T-helper 22 cell (primary cell): ENCODE measurements around the gene KIF19.

ENCODE experiments used
- DNase-seq: peaks from one replicate; pipeline ENCODE4 v3.0.0-alpha.2; 2020; ENCODE audit warnings: low read depth

The KIF19 gene

DNA sequence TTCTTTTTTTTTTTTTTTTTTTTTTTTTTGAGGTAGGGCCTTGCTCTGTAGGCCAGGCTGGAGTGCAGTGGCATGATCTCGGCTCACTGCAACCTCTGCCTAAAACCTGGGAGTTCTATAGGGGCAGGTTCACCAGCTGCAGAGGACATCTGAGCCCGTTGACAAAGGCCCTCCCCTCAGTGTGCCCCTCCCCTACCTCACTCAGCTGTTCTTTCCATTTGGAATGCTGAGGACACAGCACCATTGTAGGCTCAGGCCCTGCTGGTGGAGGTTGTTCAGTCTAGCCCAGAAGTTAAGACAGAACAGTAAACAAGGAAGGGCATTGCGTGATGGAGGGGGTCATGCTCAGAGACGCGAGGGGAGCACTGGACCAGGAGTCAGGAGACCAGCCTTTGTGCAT is 21.8 kb upstream of the KIF19 start:
- DNase-seq: no peak

DNA sequence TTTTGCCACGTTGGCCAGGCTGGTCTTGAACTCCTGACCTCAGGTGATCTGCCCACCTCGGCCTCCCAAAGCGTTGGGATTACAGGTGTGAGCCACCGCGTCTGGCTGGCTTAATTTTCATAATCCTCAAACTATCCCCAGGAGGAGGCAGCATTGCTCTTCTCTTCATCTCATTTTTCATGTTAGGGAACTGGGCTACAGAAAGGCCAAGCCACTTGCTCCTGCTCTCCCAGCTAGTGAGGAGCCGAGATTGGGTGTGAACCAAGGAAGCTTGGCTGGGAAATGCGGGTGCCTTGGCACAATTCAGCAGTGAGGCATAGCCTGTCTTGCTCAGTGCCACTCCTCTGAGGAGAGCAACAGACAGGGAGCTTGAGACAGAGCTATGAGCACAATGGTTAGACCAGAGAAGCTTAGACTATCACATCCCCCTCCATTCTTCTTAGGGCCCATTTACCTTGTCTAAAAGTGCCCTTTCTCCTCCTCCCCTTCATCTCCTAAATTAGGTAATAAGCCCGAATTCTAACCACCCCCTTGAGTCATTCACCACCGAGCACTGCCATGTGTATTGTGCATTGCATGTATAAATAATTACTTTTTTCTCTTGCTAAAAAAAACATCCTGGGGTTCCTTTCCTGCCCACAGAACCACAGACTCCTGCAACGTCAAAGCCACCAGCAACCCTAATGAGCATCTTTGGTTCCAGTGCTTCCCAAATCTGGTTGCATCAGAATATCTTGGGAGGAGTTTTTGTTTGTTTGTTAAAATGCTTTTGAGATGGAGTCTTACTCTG is 20.0 kb upstream of the KIF19 start:
- DNase-seq: no peak

DNA sequence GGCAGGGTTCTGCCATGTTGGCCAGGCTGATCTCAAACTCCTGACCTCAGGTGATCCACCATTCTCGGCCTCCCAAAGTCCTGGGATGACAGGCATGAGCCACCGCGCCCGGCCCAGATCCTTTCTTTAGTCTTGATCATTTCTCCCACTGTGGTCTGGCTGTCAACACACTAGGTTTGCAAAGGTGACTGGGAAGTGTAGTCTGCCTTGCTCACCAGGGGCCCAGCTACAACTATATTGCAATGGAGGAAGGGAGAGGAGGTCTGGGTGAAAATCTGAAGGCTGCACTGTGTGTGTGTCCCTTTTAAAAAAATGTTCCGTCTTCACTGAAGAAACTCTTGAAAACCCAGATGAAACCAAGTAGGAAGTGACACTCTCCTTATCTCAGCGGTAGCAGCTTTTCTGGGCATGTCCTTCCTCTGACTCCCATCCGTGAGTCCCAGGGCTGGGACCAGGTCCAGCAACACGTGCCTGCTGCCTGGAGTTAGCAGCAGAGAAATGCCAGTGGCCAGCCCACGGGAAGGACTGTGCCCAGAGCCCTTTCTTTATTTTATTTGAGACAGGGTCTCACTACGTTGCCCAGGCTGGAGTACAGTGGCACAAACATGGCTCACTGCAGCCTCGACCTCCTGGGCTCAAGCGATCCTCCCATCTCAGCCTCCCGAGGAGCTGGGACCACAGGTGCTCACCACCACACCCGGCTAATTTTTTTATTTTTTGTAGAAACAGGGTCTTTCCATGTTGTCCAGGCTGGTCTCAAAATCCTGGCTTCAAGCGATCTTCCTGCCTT is 17.8 kb upstream of the KIF19 start:
- DNase-seq: no peak

DNA sequence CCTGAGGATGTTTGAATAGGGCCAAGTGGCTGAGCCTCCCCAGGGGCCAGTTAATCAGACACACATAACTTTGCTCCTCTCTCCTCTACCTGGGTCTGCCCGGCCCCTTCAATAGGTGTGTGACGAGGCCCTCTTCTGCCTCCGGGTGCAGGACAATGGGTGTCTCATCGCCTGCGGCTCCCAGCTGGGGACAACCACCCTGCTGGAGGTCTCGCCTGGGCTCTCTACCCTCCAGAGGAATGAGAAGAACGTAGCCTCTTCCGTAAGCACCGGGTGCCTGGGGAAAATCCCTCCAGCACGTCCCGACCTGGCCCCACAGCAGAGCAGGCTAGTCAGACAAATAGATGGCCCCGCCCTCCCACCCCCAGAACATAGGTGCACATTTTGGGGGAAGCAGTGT is 16.1 kb upstream of the KIF19 start:
- DNase-seq: no peak

DNA sequence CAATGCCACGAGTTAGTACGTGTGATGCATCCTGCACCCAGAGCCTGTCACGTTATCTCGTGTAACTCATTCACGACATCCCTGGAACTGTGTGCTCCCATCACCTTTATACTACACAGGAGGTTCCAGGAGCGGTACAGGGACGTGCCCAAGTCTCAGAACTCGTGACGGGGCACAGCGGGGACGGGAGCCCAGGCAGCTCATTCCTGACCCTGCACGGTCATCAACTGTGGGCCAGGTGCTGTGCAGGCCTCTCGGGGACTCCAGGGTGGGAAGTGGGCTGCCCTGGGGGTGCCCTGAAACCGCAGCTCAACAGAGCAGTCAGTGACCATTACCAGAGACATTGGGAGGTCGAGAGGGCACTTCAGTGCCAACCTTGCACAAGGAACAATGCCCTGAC is 11.1 kb upstream of the KIF19 start:
- DNase-seq: no peak

DNA sequence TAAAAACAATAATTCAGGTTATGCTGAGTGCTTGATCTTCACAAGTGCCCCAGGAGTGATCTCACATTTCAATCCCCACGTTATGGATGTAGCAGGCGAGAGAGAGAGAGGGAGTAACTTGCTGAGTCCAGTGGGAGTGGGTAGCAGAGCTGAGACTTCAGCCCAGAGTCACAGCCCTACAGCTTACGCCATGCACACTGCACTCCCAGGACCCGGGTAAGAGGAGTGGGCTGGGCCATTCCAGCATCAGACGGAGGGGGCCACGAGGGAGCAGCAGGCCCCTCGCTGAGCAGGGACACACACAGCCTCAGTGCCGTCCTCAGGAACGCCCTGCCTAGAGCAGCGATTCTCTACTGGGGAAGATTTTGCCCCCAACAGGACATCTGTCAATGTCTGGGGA is 9.8 kb upstream of the KIF19 start:
- DNase-seq: no peak

DNA sequence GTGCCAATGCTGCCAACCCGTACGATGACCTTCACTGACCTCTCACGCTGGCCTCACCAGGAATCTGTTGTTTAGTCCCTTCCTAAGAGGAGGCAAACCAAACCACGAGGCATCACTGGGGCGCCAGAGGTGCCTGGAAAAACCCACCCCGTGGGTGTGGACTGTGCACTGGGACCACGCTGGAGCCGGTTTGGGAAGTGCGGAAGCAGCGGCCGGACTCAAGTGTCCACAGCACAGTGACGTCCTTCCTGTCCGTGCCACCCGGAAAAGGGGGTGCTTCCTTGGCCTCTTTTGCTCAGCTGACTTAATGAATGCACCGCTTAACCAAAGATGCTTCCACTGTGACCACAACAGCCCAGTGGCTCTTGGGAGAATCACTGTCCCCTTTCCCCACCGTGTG is 9.0 kb upstream of the KIF19 start:
- DNase-seq: no peak

DNA sequence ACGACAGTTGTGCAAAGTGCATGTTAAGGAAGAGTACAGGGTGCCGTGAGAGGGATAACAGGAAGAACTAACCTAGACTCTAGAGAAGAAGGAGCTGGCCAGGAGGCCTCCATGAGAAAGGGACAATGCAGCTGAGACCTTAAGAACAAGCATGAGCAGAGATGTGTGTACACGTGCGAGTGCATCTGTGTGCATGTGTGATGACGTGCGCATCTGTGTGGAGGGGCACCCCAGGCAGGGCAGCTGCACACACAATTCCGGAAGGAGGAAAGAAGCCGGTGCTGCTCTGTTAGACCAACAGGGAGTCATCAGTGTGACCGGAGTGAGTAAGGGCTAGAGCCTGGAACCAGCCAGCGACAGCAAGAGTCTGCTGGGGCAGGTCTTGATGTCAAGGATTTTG is 7.6 kb upstream of the KIF19 start:
- no peak for DNase-seq

DNA sequence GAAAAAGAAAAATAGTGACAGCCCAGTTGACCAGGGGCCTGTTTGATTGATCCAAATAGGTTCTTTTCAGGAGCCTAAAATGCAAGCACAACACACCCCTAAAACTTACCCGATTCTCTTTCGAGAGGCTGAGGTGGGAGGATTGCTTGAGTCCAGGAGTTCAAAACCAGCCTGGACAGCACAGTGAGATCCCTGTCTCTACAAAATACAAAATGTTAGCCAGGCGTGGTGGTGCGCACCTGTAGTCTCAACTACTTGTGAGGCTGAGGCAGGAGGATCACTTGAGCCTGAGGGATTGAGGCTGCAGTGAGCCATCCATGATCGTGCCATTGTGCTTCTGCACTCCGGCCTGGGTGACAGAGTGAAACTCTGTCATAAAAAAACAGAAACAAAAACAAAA is 1.5 kb upstream of the KIF19 start:
- DNase-seq: no peak

DNA sequence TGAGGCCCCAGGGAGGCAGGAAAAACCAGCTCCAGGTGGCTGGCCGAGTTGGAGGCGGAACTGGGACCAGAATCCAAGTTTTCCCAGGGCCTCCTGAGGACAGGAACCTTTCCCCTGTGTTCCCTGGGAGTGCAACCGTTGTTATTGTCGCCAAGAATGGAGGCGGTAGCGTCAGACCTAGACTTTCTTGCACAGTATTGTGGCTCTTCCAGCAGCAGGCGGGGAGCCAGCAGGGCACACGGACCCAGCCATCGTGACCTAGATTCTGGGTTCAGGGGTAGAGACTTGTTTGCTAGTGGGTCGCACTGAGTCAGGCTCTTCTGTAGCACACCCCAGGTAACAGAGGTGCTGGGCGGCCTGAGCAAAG is 667 bp upstream of the KIF19 start:
- no peak for DNase-seq

DNA sequence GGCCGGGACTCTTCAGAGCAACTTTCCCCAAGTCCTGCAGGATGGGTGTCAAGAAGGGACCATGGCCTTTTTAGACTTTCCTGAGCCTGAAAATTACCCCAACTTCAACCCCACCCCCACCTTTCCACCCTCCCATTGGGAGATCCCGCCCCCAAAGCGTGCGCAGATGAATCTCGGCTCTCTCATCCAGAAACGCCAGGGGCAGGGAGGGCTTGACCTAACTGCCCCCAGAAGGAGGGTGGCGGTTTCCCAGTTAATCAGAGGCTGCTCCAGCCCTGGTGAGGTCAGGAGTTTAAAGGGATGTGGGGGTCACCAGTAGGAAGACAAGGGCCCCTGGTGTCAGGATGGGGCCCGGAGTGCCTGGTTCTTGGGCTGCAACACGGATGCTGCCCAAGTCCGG is 480 bp downstream of the KIF19 start:
- DNase-seq: no peak

DNA sequence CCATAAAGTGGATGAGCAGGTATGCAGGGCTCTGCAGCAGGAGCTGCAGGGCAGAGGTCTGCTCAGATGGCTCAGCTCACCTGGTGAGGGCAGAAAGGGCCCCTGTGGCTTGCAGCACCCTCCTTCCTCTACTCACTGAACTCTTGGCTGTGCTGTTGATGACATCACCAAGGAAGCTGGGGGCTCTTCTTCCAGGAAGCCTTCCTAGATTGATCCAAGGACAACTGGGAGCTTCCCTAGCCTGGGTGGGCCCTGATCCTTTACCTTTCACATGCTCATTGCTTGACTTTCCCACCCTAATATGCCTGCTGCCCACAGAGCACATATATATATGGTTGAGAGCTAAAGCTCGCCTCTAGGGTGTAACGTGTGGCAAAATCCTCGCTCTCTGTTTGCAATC is 2.5 kb downstream of the KIF19 start:
- DNase-seq: no peak

DNA sequence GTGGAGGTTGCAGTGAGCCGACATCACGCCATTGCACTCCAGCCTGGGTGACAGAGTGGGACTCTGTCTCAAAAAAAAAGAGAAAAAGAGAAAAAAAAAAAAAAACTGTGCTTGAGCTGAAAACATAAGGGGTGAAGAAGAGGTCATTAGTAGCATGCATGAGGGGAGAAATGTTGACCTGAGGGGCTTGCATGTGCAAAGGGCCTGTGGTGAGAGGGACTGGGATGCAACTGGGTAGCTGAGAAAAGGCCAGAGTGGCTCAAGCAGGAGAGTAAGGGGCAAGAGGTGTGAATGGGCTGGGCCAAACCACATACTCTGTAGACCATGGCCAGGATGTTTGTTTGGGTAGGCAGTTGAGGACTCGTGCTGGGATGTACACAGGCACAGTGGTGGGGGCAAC is 3.4 kb downstream of the KIF19 start:
- DNase-seq: no peak

DNA sequence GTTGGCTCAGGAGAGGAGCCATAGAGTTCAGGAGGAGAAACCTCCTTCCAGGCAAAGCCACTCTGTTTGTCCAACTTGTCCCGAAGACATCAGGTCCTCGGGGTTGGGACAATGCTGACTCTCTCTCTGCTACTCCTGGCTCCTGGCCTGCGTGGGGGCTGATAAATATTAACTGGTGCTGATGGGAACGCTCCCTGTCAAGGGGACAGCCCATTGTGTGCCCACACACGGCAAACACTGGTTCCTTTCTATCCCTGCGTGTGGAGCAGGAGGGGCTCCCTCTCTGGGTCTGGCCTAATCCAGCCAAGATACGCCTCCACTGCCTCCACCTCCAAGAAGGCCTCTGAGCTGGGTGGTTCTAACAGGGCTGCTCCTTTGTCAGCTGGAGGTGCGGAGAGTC is 4.4 kb downstream of the KIF19 start:
- DNase-seq: no peak

DNA sequence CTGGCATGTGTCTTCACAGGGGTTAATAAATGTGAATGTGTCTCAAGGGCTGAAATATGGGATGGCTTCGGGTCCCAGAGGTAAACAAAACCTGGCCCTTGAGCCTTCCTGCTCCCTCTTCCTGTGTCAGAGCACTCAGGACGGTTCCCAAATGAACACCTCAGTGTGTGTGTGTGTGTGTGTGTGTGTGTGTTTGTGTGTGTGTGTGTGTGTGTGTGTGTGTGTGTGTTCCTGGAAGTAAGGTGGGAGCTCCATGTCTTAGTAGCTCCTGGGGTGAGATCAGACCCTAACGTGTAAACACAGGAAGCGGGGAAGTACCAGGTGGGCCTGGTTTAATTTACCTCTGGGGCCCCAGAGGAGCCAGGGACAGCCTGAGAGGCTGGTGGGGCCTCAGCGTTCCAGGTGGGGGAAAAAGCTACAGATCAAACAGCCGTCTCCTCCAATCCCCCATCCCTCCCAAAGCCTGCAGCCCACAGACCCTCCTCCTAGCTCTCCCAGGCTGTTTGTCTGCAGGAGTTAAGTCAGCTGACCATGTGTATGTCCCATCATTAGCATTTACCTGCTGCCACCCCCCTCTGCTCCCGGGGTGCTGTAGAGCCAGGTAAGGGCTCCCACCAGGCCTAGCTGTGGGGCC is 6.1 kb downstream of the KIF19 start:
- DNase-seq: no peak

DNA sequence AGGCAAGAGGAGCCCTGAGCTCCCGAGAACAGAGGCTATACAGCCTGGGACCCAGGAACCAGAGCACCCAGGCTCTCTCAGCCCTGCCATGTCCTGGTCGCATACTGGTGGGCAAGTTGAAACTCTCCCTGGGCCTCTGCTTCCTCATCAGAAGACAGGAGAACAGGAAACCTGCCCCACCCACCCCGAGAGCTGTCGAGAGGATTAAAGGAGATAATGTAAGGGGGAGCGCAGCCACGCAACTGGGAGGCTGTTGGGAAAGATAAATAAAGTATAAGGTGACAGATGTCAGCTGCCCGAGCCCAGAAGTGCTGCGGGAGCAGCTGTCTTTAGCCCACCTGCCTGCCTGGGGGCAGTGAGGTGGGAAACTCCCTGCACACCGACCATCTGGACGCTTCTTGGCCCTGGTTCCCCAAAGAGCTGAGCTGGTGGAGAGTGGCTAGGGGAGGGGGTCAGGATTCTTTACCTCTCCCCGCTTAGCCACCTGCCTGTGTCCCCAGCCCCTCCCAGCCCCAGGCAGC is 6.8 kb downstream of the KIF19 start:
- no peak for DNase-seq

DNA sequence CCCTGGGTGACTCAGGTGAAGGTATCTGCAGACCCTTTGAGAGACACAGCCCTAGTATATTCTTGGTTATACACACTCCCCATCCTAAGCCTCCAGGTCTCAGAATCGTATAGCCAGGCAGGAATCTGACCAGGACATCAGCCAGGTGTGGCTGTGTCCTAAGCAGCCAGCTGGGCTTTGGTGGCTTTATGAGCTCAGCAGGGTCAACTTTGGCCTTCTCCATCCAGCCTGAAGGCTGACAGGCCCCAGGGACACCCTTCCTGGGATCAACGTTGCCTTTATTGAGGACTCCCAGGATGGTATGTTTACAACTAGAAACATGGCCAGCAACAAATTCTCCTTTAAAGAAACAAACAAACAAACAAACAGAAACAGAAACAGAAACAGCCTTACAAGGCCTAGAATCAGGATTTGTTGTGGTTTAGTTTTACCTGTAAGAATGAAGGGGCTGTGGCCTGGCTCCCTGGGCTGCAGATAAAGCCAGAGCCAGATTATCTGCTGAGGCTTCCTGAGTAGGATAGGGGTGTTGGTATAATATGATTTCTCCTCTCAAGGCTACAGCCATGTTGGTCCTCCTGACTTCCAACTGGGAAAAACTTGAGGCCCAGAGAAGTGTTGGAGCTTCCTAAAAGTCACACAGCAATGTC is 8.5 kb downstream of the KIF19 start:
- no peak for DNase-seq

DNA sequence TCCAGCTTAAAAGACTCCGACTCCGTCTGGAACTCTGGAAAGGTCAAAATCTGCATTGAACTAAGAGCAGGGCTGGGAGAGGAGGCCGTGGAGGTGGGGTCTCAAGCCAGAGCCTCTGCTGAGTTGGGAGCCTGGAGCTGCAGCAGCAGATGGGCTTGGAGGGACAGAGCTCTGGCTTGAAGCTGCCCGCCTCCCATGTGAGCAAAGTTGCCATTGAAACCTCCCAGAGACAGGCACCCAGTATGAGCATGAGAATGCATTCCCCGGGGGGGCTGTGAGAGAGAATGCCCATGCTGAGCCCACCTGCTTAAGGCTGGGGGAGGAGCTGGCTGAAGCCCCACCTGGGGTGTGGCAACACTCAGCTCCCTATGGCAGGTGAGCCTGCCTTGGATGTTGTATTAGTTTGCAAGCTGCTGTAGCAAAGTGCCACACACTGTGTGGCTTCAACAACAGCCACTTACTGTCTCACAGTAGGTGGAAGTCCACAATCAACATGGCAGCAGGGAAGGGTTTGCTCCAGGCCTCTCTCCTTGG is 9.6 kb downstream of the KIF19 start:
- no peak for DNase-seq

DNA sequence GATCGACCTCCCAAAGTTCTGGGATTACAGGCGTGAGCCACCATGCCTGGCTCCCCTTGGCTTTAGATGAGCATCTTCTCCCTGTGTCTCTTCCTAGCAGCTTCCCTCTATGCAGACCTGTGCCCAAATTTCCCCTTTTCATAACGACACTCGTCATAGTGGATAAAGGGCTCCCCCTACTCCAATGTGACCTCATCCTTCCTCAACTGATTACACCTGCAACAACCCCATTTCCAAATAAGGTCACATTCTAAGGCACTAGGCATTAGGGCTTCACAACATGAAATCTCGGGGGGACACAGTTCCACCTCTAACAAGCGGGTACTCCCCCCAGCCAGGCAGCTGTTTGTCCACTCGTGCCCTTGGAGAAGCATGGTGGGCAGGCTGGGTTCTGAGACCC is 10.3 kb downstream of the KIF19 start:
- DNase-seq: no peak

DNA sequence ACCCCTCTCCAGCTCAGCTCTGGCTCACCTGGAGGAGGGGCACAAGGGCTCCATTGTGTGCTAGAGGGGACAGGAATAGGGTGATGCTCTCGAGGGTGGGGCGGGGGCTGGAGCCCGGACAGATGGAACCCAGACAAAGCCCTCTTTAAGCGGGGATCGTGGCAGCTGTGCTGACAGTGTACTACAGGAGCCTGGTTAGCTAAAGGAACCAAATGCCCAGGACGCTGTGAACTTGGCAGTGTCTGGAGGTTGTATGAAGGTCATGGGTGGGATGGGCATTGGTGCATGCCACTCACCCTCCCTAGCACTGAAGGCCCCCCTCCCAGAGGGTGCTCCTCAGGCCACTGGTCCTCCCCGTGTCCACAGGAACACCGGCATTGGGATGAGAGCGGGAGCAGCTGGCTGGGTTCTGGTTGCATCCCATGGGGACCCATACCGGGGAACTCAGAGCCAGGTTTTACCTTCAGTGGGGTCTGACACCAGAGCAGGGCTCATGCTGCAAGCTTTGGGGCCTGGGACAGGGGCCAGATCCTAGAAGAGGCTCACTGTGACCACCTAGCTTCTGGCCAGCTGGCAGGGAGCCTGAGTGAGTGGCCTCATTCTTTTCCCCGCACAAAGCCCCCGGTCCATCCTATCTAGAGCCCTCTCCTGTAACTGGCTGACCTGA is 11.9 kb downstream of the KIF19 start:
- DNase-seq: no peak

DNA sequence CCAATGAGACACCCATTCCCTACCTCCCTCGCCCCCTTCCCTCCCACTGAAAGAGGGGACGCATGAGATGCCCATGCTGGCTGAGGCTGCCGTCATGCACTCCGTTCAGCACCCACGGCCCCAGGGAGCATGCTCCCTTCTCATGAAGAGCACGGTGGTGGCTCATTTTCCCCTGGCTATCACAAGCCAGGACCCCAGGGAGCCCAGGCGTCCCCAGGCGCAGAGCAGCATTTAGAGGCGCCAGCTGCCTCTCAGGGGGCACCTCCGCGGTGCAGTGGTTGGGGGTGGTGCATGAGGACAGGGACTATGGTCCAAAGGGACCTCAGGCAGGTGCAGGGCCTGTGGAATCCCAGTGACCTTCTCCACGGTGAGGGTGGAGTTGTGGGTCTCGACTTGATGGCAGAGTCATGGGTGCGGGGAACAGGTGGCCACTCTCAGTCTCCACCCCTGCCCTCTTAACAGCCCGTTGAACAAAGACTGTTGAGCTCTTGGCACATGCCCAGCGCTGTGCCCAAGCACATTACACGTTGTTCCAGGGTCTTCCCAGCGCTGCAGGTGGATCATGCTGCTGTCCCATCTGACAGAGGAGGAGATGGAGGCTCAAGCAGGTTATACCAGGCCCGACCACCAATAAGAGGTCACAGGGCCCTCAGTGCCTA is 13.6 kb downstream of the KIF19 start:
- no peak for DNase-seq
